Stimulated activated CD4-positive, alpha-beta T cell treated with anti-CD3 and anti-CD28 coated beads, Interleukin-15, amount 100 ng/mL, for 24 hours (primary cell): ENCODE measurements around the gene CMTM5.

Source experiments
- DNase-seq: peaks from one replicate; pipeline ENCODE4 v3.0.0-alpha.2; 2020

Gene CMTM5, protein sequence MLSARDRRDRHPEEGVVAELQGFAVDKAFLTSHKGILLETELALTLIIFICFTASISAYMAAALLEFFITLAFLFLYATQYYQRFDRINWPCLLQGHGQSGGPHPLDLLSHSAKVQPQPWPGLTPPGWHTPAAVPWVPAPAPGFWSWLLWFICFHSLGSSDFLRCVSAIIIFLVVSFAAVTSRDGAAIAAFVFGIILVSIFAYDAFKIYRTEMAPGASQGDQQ

DNA sequence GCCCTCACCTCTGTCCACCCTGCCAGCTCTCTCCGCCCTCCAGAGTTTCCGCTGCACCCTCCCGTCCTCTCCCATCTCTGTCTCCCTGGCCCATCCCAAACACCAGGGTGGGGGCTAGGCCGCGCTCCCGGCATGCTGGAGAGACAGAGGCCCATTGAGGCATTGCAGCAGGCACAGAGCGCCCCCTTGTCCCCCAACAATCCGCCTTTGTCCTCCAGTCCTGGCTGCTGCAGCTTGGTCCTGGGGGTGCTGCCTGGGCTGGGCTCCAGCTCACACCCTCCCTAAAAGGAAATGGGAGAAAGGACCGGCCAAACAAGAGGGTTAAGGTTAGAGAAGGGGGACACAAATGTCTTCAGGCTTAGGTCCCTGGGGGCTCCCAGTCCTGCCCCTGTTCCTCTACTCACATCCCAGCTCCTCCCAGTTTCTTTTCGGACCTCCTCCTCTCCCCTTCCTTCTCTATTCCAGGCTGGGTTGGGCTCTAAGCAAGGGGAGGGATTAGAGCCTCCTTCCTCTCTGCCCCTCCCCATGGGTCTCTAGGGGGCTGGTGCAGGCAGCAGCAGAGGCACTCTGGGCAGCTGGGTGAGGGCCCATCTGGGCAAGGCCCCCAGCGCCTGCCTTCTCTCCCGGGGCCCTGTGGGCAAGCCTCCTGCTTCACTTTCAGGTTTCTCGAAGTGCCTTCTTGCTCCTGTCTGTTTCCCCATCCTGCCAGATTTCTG is at the start of gene CMTM5:
CMTM5 (plus strand) TSS at position 565 of the 716 bp plus-strand sequence. CDS start 206 bp downstream, outside the sequence.
- no peak for DNase-seq

DNA sequence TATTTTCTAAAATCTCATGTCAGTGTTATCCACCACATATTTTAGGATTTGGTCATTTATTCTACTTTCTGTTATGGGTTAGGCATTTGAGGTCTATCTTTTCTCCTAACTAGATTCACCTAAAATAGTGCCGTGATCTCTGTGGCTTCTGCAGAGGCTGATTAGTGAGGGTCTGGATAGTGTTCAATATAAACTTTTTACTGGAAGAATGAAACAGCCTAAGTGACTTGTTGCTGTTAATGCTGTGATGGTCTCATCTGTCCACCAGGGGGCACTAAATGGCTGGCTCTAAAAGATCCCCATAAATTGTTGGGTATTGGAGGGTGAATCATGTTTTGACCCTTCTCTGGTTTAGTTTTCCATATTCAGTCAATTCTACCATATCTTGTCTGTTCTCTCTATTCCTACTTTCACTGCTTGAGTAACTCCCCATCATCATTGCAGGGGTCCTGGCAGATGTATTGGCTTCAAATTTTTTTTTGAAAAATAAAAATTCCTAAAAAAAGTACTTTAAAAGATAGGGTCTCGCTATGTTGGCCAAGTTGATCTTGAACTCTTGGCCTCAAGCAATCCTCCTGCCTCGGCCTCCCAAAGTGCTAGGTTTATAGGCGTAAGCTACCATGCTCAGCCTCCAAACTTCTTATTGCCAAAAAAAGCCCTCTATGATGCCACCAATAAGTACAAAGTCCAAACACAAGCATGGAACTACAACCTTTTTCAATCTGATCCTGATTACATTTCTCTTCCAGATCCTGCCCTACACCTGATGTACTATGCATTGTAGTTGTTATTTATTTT is 48.7 kb upstream of the CMTM5 start:
- DNase-seq, result peak; percentile 76

DNA sequence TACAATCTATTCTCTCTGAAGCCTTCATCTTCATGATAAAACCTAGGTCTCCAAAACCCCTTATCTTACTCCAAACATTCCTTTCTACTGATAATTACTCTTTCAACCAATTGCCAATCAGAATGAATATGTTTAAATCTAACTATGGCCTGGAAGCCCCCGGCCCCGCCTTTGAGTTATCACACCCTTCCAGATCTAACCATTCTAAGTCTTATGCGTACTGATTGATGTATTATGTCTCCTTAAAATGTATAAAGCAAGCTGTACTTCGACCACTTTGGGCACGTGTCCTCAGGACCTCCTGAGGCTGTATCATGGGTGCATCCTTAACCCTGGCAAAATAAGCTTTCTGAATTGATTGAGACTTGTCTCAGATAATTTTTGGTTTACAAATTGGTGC is 41.2 kb upstream of the CMTM5 start:
- DNase-seq, result no peak

DNA sequence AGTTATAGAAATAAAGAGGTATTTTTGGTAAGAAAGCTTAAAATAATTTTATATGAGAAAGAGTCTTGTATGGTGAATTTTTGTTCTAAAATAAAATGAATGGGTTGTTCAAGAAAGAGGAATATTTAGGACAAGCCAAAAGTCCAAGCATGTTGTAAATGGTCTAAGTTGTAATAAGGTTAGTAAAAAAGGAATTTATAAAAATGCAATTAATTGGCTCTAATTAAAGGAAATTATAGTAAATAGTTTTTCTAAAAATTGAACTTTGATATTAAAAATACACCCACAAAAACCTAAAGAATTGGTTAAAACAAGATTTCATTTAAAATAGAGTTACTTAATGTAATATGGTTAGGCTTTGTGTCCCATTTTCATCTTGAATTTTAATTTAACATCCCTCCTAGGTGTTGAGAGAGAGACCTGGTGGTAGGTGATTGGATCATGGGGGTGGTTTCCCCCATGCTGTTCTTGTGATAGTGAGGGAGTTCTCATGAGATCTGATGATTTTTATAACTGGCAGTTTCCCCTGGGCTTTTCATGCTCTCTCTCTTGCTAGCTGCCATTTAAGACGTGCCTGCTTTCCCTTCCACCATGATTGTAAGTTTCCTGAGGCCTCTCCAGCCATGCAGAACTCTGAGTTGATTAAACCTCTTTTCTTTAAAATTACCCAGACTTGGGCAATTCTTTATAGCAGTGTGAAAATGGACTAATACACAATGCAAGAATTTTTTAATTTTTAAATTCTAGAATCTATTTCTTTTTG is 37.2 kb upstream of the CMTM5 start:
- no peak for DNase-seq

DNA sequence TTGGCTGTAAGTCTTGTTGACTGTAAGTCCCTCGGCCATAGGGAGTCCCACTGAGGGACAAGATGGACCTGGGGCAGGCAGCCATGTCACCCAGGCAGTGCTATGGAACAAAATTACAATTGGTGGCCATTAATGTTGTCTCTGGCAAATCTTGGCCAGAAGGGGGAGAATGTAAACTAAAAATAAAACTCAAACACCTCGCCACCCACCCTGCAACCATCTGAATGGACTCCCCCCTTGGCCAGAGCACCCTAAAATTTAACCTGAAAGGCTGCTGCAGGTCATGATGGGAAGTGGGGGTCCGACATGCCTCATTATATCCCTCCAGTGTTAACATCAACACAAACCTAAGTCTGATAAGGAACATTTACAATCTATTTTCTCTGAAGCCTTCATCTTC is 32.4 kb upstream of the CMTM5 start:
- no peak for DNase-seq

DNA sequence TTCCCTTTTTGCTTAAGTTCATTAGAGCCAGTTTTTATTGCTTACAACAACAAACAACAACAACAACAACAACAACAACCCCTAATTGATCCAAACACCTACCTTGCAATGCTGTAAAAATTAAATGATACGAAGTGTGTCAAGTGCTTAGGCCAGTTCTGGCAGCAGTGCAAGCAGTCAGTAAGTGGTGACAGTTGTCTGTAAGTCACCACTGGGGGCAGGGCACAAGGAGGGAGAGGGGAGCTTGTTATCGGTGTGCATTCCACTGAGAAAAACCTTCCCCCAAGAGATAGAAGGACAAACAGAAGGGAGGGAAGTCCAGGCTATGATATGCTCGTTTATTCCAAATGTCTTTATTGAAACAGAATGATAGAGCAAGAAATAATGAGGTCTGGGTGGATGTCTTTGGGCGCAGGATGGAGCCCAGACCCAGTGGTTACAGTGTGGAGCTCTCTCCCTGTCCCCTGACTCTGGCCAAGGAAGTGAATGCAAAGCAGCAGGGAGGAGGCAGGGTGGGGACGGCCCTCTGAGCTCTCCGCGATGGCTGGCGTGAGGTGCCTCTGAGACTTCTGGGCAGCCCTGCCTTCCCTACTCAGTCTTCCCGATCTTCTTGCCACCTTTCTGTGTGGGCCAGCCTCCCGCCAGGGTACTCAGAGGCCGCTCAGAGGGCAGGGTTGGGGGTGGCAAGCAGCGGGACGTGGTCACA is 30.7 kb upstream of the CMTM5 start:
- DNase-seq, result no peak

DNA sequence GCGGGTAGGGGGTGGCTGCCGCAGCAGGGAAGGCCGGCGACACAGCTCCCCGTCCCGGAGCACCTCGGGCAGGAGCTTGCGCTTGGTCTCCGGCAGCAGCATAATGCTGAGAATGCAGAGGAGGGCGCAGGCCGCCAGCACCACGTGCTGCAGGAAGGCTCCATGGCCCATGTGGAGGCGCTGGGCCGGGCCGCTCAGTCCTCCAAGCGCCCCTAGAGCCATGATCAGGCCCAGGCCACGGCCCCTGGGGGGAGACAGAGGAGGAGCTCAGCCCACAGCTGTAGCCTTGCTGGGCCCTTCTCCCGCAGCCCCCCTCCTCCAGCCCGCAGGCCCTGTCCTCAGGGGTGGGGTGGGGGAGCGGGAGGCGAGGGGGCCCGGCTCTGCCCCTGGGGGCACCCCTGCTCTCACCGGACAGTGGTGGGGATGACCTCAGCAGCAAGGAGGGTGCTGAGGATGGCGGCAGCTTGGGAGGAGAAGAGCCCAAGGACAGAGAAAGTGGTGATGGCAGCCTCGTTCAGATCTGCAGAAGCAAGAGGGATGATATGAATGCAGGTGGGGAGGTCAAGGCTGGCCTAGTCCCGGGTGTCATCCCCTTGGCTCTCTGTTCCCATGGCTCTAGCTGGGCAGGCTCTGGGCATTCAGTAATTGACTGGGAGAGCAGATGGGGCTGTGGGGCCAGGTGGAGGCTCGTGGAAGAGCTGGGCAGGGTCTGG is 30.0 kb upstream of the CMTM5 start:
- DNase-seq, result no peak

DNA sequence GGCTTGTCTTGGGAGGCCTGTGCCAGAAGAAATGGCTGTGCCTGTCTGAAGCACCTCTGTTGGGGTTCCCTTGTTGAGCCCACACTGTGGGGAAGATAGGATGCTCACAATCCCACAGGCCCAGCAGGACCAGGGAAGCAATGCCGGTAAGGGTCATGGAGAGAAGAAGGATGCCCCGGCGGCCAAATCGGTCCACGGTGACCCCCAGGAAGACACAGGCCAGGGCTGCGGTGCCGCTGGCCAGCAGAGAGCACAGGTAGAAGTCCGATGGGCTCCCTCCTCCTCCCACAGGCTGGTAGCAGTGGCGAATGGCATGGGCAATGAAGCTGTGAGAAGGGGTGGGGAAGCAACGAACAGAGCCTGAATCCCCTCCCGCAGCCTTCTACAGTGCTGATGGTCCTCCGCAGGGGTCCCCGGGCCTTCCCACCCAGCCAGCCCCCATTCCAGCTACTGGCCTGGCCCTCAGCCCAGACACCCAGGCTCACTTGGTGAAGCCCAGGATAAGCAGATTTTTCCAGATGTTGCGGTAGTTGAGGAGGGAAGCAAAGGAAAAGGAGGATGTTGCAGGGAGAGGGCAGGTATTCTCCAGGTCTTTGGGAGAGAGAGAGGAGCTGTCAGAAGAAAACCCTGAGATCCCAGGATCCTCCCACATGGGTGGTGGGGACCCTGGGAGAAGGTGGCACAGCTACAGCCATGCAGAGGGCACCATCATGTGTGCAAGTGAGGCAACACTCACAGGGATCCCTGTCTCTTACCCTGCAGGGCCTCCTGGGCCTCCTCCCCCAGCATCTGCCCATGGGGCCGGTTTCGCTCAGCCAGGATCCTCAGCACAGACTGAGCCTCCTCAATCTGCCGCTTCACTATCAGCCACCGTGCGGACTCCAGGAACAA is 29.2 kb upstream of the CMTM5 start:
- no peak for DNase-seq

DNA sequence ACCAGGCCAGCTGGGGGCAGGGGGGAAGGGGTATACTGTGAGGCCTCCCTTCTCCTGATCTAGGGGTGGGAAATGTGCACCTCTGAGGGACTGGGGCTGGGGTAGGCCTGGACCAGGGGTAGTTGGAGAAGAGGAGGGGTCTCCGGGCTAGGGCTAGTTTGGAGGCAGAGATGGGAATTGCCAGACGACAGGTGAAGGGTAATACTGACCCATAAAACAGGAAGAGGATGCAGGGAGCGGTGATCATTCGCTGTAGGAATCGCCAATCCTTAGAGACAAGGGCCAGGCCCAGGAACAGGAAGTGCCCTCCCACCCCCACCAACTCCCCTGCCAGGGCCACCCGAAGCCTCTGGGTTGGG is 28.6 kb upstream of the CMTM5 start:
- DNase-seq, result no peak

DNA sequence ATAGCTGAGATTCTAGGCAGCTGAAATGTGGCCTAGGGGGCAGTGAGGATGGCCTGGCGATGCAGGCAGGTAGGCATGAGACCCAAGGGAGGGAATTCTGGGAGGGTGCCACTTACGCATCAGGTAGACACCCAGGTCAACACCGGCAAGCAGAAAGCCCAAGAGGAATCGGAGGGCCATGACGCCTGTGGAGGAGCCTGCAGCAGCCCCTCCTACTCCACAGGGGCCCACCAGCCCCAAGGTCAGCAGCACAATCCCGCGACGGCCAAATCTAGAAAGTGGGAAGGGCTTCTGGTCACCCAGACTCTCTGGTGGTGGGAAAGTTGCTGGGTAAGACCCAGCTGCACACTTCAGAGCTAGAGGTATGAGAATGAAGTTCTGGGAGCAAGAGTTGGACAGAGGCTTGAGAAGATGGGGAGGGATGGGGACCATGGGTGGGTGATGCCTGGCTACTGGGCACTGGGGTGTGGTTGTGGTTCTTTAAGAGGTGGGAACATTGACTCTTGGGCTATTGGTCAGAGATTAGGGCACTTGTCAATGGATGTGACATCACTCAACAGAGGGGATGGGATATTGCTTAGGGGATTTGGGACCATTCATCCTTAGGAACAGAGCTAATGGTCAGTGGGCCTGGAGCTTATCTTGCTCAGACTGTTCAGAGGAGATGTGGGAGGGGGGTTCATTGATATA is 27.5 kb upstream of the CMTM5 start:
- DNase-seq, result no peak

DNA sequence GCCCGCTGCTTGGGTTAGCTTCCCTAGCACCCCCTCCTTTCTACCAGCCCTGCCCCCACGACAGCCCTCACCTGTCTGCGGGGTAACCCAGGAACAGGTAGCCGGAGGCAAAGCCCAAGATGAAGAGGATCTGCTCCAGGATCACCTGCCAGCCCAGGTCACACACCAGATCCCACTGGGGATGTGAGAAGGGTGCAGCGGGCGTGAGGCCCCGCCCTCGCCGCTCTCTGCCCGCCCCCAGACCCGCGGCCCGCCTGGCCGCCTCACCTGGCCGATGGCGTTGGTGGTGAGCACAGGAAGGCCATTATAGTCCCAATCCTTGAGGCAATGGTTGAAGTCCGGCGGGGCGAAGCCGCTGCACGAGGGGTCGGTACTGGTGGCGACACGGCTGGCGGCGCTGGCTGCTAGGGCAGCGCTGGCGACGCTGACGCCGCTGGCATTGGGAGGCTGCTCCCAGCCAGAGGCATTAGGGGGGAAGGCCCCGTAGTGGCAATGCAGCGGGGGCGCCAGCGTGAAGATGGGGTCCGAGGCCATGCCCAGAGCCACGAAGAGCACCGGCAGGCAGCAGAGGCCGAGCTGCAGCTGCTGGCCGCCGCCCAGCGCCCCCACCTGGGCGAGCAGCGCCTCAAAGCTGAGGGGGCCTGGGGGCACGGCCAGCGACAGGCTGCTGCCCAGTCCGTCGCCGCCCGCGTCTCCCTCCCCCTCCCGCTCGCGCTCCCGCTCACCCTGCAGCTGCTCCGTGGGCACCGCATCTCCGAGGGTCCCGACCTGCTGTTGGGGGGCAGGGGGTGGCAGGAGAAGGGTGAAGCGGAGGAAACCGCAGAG is 25.0 kb upstream of the CMTM5 start:
- DNase-seq, result peak; percentile 21

DNA sequence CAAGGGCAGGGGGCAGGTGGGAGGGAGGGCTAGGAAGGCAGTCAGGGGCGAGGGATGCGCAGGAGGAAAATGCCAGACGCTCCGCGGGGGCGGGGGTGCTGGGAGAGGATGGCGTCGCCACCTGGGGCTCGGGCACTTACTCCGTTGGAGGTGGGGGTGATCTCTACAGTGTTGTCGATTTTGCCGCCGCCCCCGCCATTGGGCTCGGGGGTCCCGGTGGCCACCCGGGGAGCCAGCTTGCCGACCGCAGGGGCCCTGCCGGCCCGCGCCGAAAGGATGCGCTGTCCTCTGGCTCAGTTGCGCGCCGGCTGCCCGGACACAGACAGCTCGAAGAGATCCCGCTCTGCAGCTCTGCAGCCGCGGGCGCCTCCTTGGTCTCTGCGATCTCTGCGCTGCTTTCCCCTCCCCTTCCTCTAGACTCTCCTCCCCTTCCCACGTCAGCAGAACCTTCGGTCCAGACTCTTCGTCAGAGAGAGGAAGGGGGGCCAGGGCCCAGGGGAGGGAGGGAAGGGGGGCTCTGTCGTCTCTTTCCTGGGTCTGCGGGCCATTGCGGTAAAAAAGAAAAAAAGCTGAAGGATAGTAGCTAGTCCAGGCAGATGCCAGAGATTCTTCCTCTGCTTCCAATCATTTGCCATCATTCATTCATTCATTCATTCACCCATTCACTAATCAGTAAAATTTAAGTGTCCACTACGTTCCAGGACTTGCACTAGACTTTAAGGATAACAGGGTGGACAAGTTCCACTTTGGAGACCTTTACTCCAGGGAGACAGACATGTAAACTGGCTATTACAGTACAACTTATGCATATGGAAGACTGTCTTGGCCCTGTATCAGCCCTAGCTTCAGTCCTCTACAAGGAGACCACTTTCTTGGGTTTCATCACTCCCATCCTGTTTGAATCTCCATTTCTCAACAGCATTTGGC is 24.1 kb upstream of the CMTM5 start, which contains the start of gene SLC22A17:
SLC22A17 (minus strand) TSS at position 382 of the 927 bp plus-strand sequence.
- peak; percentile 74 for DNase-seq

DNA sequence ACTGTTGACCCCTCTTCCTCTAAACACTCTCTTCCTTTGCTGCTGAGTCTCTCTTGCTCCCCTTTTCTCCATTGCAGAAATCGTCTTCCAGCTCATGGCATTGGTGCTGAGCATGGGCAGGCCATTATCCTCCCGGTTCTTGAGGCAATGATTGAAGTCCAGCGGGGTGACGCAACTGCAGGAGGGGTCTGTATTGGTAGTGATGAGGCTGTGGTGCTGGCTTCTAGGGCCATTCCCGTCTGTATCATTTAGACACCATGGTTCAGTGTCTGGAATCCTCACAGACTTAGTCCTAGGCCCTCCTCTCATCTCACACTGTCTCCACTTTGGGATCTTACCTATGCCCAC is 23.4 kb upstream of the CMTM5 start:
- DNase-seq, result no peak

DNA sequence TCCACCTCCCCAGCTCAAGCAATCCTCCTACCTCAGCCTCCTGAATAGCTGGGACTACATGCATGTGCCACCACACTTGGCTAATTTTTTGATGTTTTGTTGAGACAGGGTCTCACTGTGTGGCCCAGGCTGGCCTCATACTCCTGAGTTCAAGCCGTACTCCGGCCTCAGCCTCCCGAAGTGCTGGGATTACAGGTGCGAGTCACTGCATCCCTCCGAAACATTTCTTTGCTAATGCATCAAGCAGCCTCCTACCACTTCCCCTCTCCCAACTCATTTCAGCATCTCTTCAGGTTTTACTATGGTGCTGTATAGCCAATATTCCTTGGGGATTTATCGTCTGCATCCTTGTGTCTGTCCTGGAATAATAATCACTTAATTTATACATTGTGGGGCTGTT is 21.9 kb upstream of the CMTM5 start:
- no peak for DNase-seq

DNA sequence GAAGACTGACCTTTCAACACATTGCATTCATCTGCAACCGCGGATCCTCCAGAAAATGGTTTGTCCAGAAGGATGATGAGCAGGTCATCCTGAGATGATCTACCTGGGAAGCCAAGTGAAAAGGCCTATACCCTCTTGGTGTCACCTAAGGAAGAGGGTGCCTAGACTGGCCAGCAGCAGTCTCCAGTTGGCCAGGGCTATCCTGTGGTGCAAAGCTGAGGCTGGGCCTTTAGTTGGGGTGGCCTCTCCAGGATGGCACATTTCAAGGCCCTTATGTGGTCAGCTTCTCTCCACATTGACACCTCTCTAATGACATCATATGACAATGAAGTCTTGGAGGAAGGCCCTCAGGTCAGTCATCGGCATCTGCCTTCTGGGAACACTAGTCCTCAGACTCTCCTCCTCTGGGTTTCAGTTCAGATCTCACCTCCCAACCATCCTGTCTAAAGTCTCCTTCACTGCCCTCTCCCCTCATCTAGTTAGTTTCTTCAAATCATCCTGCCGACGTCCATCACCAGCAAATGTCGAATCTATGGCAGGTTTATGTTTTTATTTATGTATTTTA is 20.9 kb upstream of the CMTM5 start:
- DNase-seq, result no peak

DNA sequence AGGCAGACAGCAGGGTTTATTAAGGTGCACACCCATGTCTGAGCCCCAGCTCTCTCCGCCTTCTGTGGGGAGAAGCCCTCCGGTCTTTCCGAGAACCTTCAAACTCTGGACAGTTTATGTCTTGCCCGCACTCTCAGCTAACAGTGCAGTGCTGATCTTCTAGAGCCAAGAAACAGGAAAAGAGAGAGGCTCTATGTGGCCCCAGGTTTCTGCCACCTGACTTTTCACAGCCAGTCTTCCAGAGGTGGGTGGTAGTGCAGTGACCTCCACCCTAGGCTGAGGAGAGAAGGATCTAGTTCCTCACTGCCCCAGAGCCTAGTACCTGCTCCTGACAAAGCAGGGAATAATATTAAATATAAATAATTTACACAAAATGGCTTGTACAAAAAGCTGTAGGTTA is 20.2 kb upstream of the CMTM5 start:
- DNase-seq, result no peak

DNA sequence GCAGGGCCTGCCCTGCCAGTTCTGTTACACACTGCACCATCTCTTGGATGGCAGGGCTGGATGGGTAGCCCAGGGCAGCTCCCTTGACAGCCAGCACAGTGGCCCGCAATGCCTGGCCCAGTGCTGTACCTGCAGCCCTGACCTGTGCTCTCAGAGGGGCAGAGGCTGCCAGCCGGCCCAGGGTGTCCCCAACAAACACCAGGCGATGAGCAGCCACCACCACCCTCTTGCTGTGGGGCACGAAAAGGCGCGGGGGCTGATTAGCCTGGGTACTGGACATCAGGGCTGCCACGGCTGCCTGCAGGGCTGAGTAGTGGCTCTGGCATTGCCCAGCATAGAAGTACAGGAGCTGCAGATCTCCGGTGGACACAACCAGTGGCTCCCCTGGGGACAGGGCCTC is 19.6 kb upstream of the CMTM5 start:
- DNase-seq, result no peak

DNA sequence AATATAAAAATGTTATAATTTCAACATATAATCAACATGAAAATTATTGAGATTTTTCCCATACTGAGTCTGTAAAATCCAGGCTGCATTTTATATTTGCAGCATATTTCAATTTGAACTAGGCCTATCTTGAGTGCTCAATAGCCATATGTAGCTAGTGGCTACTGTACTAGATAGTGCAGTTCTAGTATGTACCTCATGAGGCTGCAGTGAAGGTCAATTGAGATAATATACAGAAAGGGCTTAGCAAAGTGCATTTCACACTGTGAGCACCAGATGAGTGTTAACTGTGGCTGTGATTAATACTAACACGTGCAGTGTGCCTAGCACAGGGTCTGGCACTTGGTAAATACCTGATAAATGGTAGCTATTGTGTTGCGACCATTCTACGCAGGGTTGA is 18.8 kb upstream of the CMTM5 start:
- DNase-seq, result no peak
